NCI-H128 (cell line): ENCODE measurements around the gene GFM2.
"Not testable (repeated sequence)": the region's sequence is repeated elsewhere in the genome, so short reads cannot be mapped to it uniquely, and the experiment has no call there.

Experiments
- DNase-seq: peaks from one replicate; lab custom pipeline; 2025; ENCODE audit not compliant: unreplicated experiment; lab: John Stamatoyannopoulos, UW

GFM2 gene

GRCh38 chr5:74717596-74717995 lies 49.3 kb downstream of the GFM2 start:
- DNase-seq: no peak

GRCh38 chr5:74693191-74693590 lies 73.7 kb downstream of the GFM2 start:
- DNase-seq: no peak

GRCh38 chr5:74686962-74687751 lies 79.8 kb downstream of the GFM2 start:
- no peak for DNase-seq

- no peak for DNase-seq
Observed at GRCh38 chr5:74685979-74686631, 80.8 kb downstream of the GFM2 start.

GRCh38 chr5:74684900-74685851 lies 81.7 kb downstream of the GFM2 start, which contains the start of gene HEXB:
Gene HEXB (plus strand): TSS chr5:74685233. CDS start chr5:74685261, 28 bp downstream.
- DNase-seq: peak; percentile 33

GRCh38 chr5:74679966-74680365 lies 87.0 kb downstream of the GFM2 start:
- DNase-seq: no peak

GRCh38 chr5:74679300-74679699 lies 87.6 kb downstream of the GFM2 start:
- not testable (repeated sequence) for DNase-seq

GRCh38 chr5:74678123-74678522 lies 88.8 kb downstream of the GFM2 start:
- not testable (repeated sequence) for DNase-seq

- DNase-seq: not testable (repeated sequence)
Observed at GRCh38 chr5:74676466-74676865, 90.5 kb downstream of the GFM2 start.

- no peak for DNase-seq
Observed at GRCh38 chr5:74673011-74673790, 93.7 kb downstream of the GFM2 start.

GRCh38 chr5:74672215-74672877 lies 94.6 kb downstream of the GFM2 start:
- no peak for DNase-seq
